Head of caudate nucleus (tissue), 42 donors: ENCODE results near the gene CCNL2.
"Not testable (repeated sequence)": the region's sequence is repeated elsewhere in the genome, so short reads cannot be mapped to it uniquely, and the experiment has no call there.

Source experiments
- DNase-seq, 42 donors: peaks; one replicate each; pipeline versions ENCODE4 v3.0.0 to v3.0.0-alpha.2; 2020 to 2021; ENCODE audit warnings: mixed read lengths in 7 of 42
- intact Hi-C: fragments of 100-400 bp; cut with DNase I; formaldehyde crosslinking; loops from one replicate; pipeline ENCODE4 v1.15.0; 2022

The CCNL2 gene

GRCh38 chr1:1406101-1406820 lies 7.1 kb upstream of the CCNL2 start:
- DNase-seq: no peak
- intact Hi-C loops: no loop called here

DNA sequence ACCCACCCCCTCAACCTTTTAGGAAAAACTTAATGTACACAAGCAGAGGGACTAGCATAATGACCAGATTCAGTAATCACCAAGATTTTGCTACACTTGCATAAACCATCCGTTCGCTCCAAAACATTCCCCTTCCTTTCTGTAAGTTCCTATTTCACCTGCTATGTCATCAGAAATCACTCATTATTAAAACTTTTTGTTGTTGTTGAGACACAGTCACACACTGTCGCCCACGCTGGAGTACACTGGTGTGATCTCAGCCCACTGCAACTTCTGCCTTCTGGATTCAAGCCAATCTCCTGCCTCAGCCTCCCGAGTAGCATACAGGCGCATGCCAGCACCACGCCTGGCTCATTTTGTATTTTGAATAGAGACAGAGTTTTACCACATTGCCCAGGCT lies 4.5 kb upstream of the CCNL2 start:
- no peak for DNase-seq
- intact Hi-C loops: no loop called here

DNA sequence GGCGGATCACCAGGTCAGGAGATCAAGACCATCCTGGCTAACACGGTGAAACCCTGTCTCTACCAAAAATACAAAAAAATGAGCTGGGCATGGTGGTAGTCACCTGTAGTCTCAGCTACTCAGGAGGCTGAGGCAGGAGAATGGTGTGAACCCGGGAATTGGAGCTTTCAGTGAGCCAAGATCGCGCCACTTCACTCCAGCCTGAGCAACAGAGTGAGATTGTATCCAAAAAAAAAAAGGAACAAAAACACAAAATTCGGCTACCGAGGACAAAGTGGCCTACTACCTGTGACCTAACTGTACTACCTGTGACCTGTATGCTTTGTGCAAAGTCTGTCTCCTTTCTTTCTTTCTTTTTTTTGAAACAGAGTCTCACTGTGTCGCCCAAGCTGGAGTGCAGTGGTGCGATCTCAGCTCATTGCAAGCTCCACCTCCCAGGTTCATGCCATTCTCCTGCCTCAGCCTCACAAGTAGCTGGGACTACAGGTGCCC lies 3.8 kb upstream of the CCNL2 start:
- DNase-seq, intact Hi-C loops: not testable (repeated sequence)

DNA sequence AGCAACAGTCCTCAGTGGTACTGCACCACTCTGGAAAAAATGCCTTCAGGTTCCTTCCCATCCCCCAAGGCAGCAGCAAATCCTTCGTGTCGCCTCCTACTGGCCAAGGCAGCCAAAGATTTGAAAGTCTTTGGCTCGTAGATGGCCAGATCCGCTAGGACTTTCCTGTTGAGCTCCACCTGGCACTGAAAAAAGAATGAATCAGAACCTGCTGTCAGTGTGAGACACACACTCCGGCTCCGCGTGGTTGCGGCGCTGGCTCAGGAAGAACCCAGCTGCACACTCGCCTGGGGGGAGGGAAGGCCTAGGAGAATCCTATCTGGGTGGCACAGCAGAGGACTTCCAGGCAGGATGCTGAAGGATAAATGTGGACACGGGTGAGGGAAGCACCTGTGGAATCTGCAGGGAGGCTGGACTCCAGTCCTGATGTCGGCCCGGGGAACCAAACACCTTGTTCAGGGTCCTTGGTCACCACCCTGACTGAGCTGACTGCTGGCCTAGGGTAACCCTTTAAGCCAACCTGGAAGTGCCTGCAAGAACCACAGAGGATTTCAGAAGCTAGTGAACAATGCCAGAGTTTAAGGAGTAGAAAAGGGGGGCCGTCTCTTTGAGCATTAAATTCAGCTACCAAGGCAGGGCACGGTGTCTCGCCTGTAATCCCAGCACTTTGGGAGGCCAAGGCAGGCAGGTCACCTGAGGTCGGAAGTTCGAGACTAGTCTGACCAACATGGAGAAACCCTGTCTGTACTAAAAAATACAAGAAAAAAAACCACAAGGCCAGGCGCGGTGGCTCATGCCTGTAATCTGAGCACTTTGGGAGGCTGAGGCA lies 3.2 kb upstream of the CCNL2 start:
- DNase-seq: no peak

DNA sequence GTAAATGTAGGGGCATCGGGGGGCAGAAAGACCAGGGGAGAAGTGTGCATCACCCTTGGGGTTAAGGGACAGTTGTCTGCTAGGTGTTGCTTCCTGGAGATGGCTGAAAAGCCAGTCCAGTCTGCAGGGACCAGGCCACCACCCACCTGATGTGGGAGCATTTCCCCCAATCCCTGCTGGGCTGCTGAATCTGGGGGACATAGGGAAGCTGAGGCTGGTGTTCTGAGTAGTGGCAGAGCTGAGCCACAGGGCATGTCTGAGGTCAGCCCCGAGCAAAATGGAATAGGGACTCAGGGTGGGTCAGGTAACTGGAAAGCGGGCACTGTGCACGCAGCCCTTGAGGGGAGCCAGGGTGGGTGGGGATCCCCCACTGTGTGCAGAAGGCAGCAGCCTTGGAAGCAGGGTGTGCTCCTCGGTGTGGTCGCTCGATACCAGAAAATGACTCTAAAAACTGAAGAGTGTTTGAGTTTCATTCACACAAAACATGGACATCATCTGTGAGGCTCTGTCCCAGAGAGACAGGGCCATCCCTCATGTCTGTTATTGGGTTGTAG lies 2.4 kb upstream of the CCNL2 start:
- no peak for DNase-seq
- intact Hi-C loops: no loop called here

More for the DNA sequence above, 3.2 kb upstream of the CCNL2 start:
- intact Hi-C loops: no loop called here

GRCh38 chr1:1400576-1401456 lies 1.7 kb upstream of the CCNL2 start:
- intact Hi-C loops: no loop called here
- DNase-seq: no peak

DNA sequence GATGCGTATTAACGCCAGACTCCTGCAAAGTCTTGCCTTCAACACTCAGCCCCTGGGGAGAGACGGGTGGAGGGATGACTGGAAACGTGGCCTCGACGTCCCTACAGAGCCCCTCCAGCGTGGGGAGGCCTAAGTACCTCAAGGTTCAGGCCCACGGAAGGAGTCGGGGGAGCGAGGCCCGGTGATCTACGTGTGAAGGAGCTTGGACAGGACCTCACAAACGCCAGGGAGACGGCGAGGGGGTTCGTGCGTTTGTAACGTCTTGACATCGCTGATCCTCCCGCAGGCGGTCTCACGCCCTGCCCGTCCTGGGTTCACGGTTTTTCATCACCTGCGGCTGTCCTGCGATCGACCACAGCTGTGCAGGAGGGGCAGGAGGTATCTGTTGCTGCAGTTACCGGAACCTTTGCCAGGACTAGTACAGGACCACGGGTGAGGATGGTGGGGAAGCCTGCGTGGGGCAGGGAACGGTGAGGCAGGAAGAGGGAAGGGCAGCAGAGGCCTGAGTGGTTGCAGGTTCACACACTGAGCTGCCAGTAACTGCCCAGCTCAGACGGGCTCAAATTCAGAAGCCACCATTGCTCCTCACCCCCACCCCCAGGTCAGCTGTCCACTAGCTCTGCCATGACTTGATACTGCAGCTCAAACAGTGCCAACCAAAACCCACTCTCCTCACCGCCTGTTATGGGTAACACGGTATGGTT lies 889 bp upstream of the CCNL2 start:
- peak in 1 of 42 donors; percentile 15 for DNase-seq

DNA sequence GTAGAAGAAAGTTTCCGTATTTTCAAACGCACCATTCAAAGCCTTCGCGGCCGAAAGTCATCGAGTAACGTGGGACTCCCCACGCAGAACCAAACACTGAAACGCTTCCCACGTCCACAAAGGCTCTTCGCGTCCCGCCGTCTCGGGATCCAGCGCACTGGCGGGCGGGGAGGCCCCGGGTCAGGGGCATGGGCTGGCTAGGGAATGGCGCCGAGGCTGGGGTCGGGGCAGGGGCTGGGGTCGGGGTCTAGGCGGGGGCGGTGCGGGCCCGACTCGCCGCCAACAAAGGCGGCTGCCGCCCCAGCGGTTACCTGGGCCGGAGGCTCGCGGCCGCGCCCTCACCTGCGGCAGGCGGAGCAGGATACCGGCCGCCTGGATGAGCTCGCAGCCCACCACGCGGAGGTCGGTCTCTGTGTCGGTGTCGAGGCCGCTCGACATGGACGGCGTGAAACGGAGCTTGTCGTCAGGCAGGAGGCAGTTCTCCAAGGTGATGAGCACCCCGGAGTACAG lies 403 bp downstream of the CCNL2 start:
- intact Hi-C loops: loop anchor here (10.0 kb wide), 1 partner anchor 46 kb away; the partner anchor contains the start of gene ATAD3C
- DNase-seq: no peak

More for the DNA sequence above, 889 bp upstream of the CCNL2 start:
- intact Hi-C loops: loop anchor here (10.0 kb wide), 1 partner anchor 45 kb away; the partner anchor contains the start of gene ATAD3C

DNA sequence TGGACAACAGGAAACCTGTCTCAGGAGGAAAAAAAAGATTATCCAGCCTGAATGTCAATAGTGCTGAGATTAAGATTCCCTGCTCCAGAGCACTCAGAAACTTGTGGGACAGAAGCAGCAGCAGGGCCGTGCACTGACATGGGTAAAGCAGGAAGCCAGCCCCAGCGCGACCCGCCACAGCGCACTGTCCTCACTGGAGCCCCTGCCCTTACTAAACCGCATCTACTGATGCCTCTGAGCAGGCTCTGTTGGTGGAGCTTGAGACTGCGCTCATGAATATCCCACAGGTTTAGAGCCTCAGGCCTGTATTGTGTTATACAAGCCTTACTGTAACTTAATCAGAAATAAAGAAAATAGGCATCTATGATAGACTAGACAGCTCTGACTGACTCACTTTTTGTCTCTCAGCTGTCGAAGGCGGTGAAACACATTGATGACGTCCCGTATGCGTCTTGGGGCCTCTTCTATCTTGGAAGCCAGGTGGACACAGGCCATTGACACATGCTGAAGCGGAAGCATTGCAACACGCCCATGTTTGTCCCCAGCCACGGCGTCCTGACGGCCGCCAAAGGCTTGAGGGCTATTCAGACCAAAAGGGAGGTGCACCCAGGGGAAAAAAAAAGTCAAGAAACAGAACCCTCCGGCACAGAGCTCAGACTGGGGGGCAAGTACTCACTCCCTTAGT lies 1.2 kb downstream of the CCNL2 start:
- DNase-seq: no peak
- intact Hi-C loops: loop anchor here (10.0 kb wide), 1 partner anchor 47 kb away; the partner anchor contains the start of gene ATAD3C

GRCh38 chr1:1395166-1395565 lies 4.0 kb downstream of the CCNL2 start:
- no peak for DNase-seq
- intact Hi-C loops: loop anchor here (10.0 kb wide), 1 partner anchor 50 kb away; the partner anchor contains the start of gene ATAD3C

DNA sequence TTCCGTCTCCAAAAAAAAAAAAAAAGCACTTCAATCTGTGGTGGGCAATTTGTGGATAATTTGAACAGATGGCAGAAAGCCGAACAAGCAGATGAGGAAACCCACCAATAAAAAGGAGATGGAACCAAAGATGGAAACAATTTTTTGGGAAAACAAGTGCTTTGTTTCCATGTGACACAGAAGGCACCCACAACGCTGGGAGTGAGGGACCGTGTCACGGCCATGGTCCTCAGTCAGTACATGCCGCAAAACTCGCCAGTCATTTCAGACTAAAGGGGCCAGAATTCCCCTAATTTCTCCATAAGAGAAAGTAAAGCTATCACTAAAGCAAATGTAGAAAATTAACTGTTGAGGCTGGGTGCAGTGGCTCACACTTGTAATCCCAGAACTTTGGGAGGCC lies 5.0 kb downstream of the CCNL2 start:
- intact Hi-C loops: loop anchor here (10.0 kb wide), 1 partner anchor 51 kb away; the partner anchor contains the start of gene ATAD3C
- DNase-seq: no peak

DNA sequence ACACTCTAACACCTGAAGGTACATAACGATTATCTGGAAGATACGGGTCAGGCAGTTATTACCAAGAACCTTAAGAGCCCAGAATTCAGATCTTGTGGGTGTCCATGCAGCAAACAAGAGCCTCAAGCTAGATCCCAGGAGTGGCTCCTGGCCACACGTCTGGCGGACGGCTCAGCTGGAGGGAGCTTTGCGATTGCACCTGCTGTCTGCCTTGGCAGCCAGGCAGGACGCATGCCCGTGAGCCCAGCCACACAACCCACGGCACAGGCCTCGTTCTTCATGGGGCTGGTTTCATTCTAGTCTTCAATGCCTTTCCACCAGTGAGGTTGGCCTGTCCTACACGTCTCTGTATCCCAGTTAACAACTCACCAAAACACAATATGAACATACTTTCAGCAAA lies 5.7 kb downstream of the CCNL2 start:
- DNase-seq: no peak
- intact Hi-C loops: loop anchor here (10.0 kb wide), 1 partner anchor 51 kb away; the partner anchor contains the start of gene ATAD3C

DNA sequence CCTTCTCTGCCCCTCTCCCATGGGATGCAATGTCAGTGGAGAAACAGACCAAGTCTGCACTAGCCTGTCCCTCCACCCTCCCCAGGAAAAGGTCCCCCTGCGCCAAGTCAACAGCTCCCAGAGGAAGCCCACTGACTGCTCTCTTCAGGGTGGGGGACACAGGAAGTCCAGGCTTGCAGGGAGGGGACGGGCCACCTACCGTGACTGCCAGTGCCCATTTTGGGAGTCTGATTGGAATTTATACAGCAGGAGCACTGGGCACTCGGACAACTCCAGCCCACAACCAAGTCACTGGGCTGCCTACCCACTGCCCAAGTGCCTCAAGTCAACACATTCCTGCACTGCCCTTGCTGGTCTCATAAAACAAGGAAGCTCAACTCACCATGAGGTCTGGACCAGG lies 6.1 kb downstream of the CCNL2 start:
- intact Hi-C loops: loop anchor here (10.0 kb wide), 1 partner anchor 52 kb away; the partner anchor contains the start of gene ATAD3C
- no peak for DNase-seq

- intact Hi-C loops: loop anchor here (10.0 kb wide), 1 partner anchor 54 kb away; the partner anchor contains the start of gene ATAD3C
Observed at GRCh38 chr1:1391225-1391624, 7.9 kb downstream of the CCNL2 start.

DNA sequence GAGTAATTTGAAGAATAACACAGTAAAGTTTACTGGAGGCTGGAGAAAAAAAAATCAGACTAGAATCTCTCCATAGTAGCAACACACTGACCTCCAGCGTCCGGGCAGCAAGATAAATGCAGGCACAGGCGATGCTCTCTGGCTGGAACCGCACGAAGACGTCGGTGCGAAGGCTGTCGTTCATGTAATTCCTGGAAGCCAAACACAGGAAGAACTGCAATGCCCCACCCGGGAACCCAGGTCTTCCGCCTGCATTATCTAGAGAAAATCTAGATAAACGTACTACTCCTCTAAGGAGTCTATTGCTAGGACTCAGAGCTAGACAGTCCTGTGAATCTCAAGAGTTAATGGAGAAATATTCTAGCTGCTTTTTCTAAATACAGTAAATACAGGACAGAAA lies 8.5 kb downstream of the CCNL2 start:
- peak in 1 of 42 donors; percentile 28 for DNase-seq
- intact Hi-C loops: loop anchor here (10.0 kb wide), 1 partner anchor 54 kb away; the partner anchor contains the start of gene ATAD3C

More at GRCh38 chr1:1391225-1391624, 7.9 kb downstream of the CCNL2 start:
- peak in 1 of 42 donors; percentile 21 for DNase-seq

GRCh38 chr1:1388078-1388472 lies 11.1 kb downstream of the CCNL2 start:
- intact Hi-C loops: no loop called here
- no peak for DNase-seq
